D721Med (cell line): ENCODE results near the gene IQSEC1.

Source experiments
- DNase-seq: peaks from one replicate; pipeline ENCODE4 v3.0.0; 2011; ENCODE audit warnings: low spot score; ENCODE audit not compliant: insufficient read length
- FAIRE-seq: peaks from 2 replicates; lab custom pipeline; 2011; peaks lifted over from hg19 to GRCh38; lab: Jason Lieb, UNC
- TF ChIP-seq, protein P1 (sequence below): IDR thresholded peaks from 2 replicates; pipeline ENCODE4 v1.5.1; 2012; ENCODE audit warnings: mild to moderate bottlenecking, control low read depth; ENCODE audit not compliant: insufficient read depth; ENCODE audit errors: missing control alignments

Gene IQSEC1

GRCh38 chr3:12933901-12934300 is 139.3 kb downstream of the IQSEC1 start:
- FAIRE-seq (no peak), DNase-seq (no peak)
- TF ChIP-seq, protein P1, sequence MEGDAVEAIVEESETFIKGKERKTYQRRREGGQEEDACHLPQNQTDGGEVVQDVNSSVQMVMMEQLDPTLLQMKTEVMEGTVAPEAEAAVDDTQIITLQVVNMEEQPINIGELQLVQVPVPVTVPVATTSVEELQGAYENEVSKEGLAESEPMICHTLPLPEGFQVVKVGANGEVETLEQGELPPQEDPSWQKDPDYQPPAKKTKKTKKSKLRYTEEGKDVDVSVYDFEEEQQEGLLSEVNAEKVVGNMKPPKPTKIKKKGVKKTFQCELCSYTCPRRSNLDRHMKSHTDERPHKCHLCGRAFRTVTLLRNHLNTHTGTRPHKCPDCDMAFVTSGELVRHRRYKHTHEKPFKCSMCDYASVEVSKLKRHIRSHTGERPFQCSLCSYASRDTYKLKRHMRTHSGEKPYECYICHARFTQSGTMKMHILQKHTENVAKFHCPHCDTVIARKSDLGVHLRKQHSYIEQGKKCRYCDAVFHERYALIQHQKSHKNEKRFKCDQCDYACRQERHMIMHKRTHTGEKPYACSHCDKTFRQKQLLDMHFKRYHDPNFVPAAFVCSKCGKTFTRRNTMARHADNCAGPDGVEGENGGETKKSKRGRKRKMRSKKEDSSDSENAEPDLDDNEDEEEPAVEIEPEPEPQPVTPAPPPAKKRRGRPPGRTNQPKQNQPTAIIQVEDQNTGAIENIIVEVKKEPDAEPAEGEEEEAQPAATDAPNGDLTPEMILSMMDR, result no peak

- DNase-seq, result no peak
- TF ChIP-seq, protein P1, result no peak
- FAIRE-seq, result no peak
Observed at GRCh38 chr3:12932754-12933153, 140.5 kb downstream of the IQSEC1 start.

DNA sequence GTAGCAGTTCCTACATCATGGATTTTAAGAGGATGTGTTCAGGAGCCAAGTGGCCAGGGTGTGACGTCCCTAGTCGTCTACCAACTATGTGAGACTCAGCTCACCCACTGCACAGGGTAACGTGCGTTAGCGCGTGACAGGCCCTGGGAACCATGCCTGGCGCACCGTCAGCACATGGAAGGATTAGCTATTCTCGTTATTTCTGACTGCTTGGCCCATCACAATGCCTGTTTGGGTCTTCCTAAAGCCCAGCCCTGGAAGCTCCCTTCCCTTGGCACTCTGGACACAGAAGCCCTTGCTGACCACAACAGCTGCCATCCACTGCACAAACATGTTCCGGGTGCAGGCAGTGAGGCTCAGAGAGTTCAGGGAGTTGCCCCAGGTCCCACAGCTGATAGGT is 140.9 kb downstream of the IQSEC1 start:
- FAIRE-seq (no peak), DNase-seq (no peak)
- TF ChIP-seq, protein P1, result no peak

DNA sequence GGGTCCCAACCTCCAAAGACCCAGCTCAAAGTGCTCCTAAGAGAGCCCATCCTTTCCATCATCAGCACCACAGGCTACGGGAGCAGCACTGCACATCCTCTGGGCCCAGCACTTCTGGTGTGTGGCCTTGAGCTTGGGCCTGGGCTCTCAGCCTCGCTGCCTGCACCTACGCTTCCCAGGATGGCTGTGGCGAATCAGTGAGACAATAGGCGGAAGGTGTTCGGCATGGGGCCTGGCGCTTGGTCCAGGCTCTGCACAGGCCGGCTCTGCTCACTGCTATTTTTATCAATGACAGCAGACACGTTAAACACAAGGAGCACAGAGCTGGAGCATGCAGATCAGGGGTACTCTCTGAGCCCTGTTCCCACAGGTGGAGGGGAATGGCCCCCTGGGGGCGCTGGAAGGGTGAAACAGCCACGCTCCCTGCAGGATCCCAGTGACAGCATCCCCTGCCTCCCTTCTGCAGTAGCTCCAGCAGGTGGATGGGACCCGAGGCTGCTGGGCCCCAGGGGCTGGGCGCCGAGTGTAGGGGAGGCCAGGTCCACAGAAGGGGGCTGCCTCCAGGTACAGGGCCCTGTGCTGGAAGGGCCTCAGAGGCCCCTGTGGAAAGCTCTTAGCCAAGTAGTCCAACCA is 141.8 kb downstream of the IQSEC1 start:
- TF ChIP-seq, protein P1, result no peak
- FAIRE-seq (no peak), DNase-seq (no peak)

DNA sequence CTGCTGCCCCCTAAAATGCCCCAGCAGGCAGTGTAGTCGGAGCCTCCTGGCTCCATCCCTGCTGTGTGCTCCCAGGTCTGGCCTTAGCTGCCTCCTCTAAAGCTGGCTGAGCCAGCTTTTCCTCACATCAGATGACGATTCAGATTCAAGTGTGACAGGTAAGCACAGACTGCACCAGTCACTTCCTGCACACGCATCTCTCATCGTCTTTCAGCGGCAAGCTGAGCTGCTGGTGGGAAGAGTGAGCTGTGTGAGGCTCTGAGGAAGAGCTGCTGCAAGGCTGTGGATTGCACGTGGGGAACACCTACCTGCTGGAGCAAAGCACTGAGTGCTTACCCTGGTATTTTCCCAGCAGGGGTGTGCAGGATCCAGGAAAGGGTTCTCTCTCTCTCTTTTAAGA is 143.4 kb downstream of the IQSEC1 start:
- TF ChIP-seq, protein P1, result no peak
- DNase-seq, result no peak
- no peak for FAIRE-seq

DNA sequence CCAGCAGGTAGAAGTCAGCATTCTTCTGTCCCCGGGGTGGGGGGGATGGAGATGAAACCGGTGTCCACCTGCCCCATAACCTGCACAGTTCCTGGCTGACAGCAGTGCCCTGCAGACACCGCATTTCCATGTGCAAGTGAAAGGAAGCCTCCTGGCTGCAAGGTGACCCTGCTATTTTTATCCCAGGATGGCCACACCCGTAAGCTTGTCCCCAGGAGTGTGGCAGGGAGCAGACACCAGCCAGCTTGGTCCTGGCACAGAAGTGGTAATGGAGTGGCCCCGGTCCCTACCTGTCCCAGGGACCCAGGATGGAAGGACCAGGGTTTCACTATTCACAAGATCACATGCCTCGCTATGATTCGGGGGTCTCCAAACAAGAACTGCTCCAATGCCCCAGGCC is 146.6 kb downstream of the IQSEC1 start:
- DNase-seq (no peak), FAIRE-seq (no peak)
- TF ChIP-seq, protein P1, result no peak

- DNase-seq (no peak), FAIRE-seq (no peak)
- TF ChIP-seq, protein P1, result no peak
Observed at GRCh38 chr3:12925648-12926047, 147.6 kb downstream of the IQSEC1 start.
